SK-N-SH (cell line): Measurements from ENCODE around the gene NADSYN1. TPM values are rescaled to one million over a fixed set of nuclear protein-coding genes. Genes with fewer than 3 reads are reported as not detected.
A peak's percentile ranks its signal among the peaks of the same experiment; 100 is the strongest.
"Not testable (repeated sequence)": the region's sequence is repeated elsewhere in the genome, so short reads cannot be mapped to it uniquely, and the experiment has no call there.

ENCODE experiments used
- CTCF ChIA-PET: fragments of 300-600, 350-600 bp; formaldehyde crosslinking; extraction: SDS; loops from one replicate; lab custom pipeline; 2021; lab: Yijun Ruan, JAX
- POLR2A ChIA-PET: fragments of 350-600 bp; sonication (Branson Sonifier 250); formaldehyde crosslinking; extraction: SDS; loops from one replicate; lab custom pipeline; 2020; ENCODE audit warnings: antibody characterized with exemption, inconsistent platforms; lab: Yijun Ruan, JAX
- DNase-seq: peaks from one replicate; pipeline ENCODE4 v3.0.0; 2012
- H2AFZ ChIP-seq: fragments of 200-600 bp; sonication (generic); 2 replicates; pipeline ENCODE4 v1.8.1; 2016; ENCODE audit warnings: antibody characterized with exemption, mild to moderate bottlenecking, low read depth
- H3F3A ChIP-seq: fragments of 200-600 bp; sonication (generic); replicated peaks from 2 replicates; pipeline ENCODE3; 2016; ENCODE audit warnings: antibody characterized with exemption, mild to moderate bottlenecking; ENCODE audit not compliant: insufficient read depth
- H3K27ac ChIP-seq, 2 experiments: fragments of 200-500 bp in 1 of 2; fragments of 200-600 bp in 1 of 2; sonication (Bioruptor generic) in 1 of 2; sonication (generic), shearing (Covaris generic) in 1 of 2; 2 replicates each; pipeline versions ENCODE4 v1.5.1 to v1.6.1; 2014 to 2016; ENCODE audit warnings: low read depth in 2 of 2, inconsistent platforms in 1 of 2, low read length in 1 of 2, mild to moderate bottlenecking in 1 of 2, mixed read lengths in 1 of 2
- H3K27me3 ChIP-seq: fragments of 200-600 bp; sonication (generic), shearing (Covaris generic); 2 replicates; pipeline ENCODE4 v1.6.1; 2016; ENCODE audit warnings: mixed run types; ENCODE audit not compliant: insufficient read depth
- H3K36me3 ChIP-seq, 2 experiments: fragments of 200-500 bp in 1 of 2; fragments of 200-600 bp in 1 of 2; sonication (Bioruptor generic) in 1 of 2; sonication (generic) in 1 of 2; replicated peaks in 1 of 2; 2 replicates each; pipeline versions ENCODE3 to v1.5.1; 2014 to 2016; ENCODE audit warnings: low read length in 1 of 2, mild to moderate bottlenecking in 1 of 2; ENCODE audit not compliant: insufficient read depth in 2 of 2, control insufficient read depth in 1 of 2
- H3K4me1 ChIP-seq, 2 experiments: fragments of 200-500 bp in 1 of 2; fragments of 200-600 bp in 1 of 2; sonication (Bioruptor generic) in 1 of 2; sonication (generic), shearing (Covaris generic) in 1 of 2; 2 replicates each; pipeline versions ENCODE4 v1.5.1 to v1.6.1; 2014 to 2016; ENCODE audit warnings: low read depth in 1 of 2, low read length in 1 of 2, mixed run types in 1 of 2; ENCODE audit not compliant: insufficient read depth in 2 of 2, control insufficient read depth in 1 of 2
- H3K4me2 ChIP-seq: fragments of 200-600 bp; sonication (generic), shearing (Covaris generic); 2 replicates; pipeline ENCODE4 v1.6.1; 2017; ENCODE audit warnings: mixed run types
- H3K4me3 ChIP-seq, 2 experiments: fragments of 200-500 bp in 1 of 2; fragments of 200-600 bp in 1 of 2; sonication (Bioruptor generic) in 1 of 2; sonication (generic), shearing (Covaris generic) in 1 of 2; 2 replicates each; pipeline versions ENCODE4 v1.5.1 to v1.8.1; 2014 to 2016; ENCODE audit warnings: low read depth in 2 of 2, inconsistent platforms in 1 of 2, low read length in 1 of 2, mild to moderate bottlenecking in 1 of 2, mixed read lengths in 1 of 2, moderate library complexity in 1 of 2
- H3K79me2 ChIP-seq: fragments of 200-600 bp; sonication (generic); 2 replicates; pipeline ENCODE4 v1.8.1; 2017; ENCODE audit warnings: mild to moderate bottlenecking; ENCODE audit not compliant: insufficient read depth
- H3K9ac ChIP-seq: fragments of 200-600 bp; sonication (generic); 2 replicates; pipeline ENCODE4 v1.6.1; 2017; ENCODE audit warnings: mixed run types
- H3K9me2 ChIP-seq: fragments of 200-600 bp; sonication (generic); 2 replicates; pipeline ENCODE4 v1.6.1; 2017; ENCODE audit warnings: mixed run types
- H3K9me3 ChIP-seq: fragments of 200-600 bp; sonication (generic); 2 replicates; pipeline ENCODE4 v1.6.1; 2017; ENCODE audit warnings: mixed run types, mild to moderate bottlenecking, moderate library complexity
- H4K20me1 ChIP-seq: fragments of 200-600 bp; sonication (generic); 2 replicates; pipeline ENCODE4 v1.6.1; 2017; ENCODE audit warnings: mild to moderate bottlenecking, mixed run types; ENCODE audit not compliant: insufficient read depth
- CTCF ChIP-seq: fragments of 200-600 bp; sonication (generic); IDR thresholded peaks from 2 replicates; pipeline ENCODE4 v1.6.1; 2017; ENCODE audit warnings: antibody characterized with exemption, mild to moderate bottlenecking, moderate library complexity
- EP300 ChIP-seq, 2 experiments: IDR thresholded peaks; 2 replicates each; pipeline versions ENCODE4 v1.4.0 to v1.6.1; 2012; ENCODE audit warnings: borderline replicate concordance in 1 of 2, low read depth in 1 of 2, low read length in 1 of 2
- FOXJ3 ChIP-seq: sonication (generic); formaldehyde crosslinking; IDR thresholded peaks from 2 replicates; pipeline ENCODE4 v1.5.1; 2020; ENCODE audit warnings: mild to moderate bottlenecking, missing genetic modification reagents
- FOXM1 ChIP-seq: IDR thresholded peaks from 2 replicates; pipeline ENCODE4 v1.4.0; 2012; ENCODE audit warnings: low read depth, mild to moderate bottlenecking
- GATA2 ChIP-seq: sonication (generic); formaldehyde crosslinking; IDR thresholded peaks from 2 replicates; pipeline ENCODE4 v1.5.0; 2020; ENCODE audit warnings: mild to moderate bottlenecking, missing genetic modification reagents
- JUND ChIP-seq: IDR thresholded peaks from 2 replicates; pipeline ENCODE4 v1.4.0; 2012
- MXI1 ChIP-seq: IDR thresholded peaks from 2 replicates; pipeline ENCODE4 v1.6.1; 2012; ENCODE audit warnings: mild to moderate bottlenecking, low read depth, low read length, improper control_type of control experiment
- NFIC ChIP-seq: IDR thresholded peaks from 2 replicates; pipeline ENCODE4 v1.4.0; 2012; ENCODE audit warnings: borderline replicate concordance
- NRF1 ChIP-seq: IDR thresholded peaks from 2 replicates; pipeline ENCODE4 v1.6.1; 2012; ENCODE audit warnings: low read depth, mild to moderate bottlenecking, low read length
- RAD21 ChIP-seq: IDR thresholded peaks from 2 replicates; pipeline ENCODE4 v1.6.1; 2012; ENCODE audit warnings: mild to moderate bottlenecking, low read length
- REST ChIP-seq: IDR thresholded peaks from 2 replicates; pipeline ENCODE4 v1.6.1; 2012; ENCODE audit warnings: mild to moderate bottlenecking, low read depth, low read length, moderate library complexity
- RFX5 ChIP-seq: IDR thresholded peaks from 2 replicates; pipeline ENCODE4 v1.6.1; 2012; ENCODE audit warnings: mild to moderate bottlenecking, improper control_type of control experiment, low read length
- SMC3 ChIP-seq: IDR thresholded peaks from 2 replicates; pipeline ENCODE4 v1.6.1; 2012; ENCODE audit warnings: low read depth, low read length, improper control_type of control experiment
- TAF1 ChIP-seq: IDR thresholded peaks from 2 replicates; pipeline ENCODE4 v1.6.1; 2012; ENCODE audit warnings: low read depth, mild to moderate bottlenecking, low read length, moderate library complexity, borderline replicate concordance
- TEAD4 ChIP-seq: IDR thresholded peaks from 2 replicates; pipeline ENCODE4 v1.4.0; 2012; ENCODE audit warnings: mild to moderate bottlenecking, borderline replicate concordance; ENCODE audit not compliant: insufficient read depth
- WGBS: methylation state at CpG from one replicate; pipeline ENCODE4 v1.1.6; 2017; ENCODE audit warnings: low lambda C conversion rate; 5-methylcytosine and 5-hydroxymethylcytosine counted together
- polyA plus RNA-seq, 3 experiments: library from polyadenylated mRNA; depleted of rRNA; stranded (reverse); fragments of >200 nt; gene quantifications; 2 replicates each; pipeline ENCODE4 v1.2.3, GENCODE V29; 2012

The NADSYN1 gene
- polyA plus RNA-seq, 1 of the 3 experiments (the other 2 are of a cell fraction): 62.5 TPM

- 51% methylated on average over 16 of the region's 16 CpGs for WGBS
- no peaks in the 10 kb centered on the region for H3K36me3 ChIP-seq
- H3K27ac ChIP-seq: no peak overlapping the region
- DNase-seq: peak; percentile 63
- no peaks in the 10 kb centered on the region for H3K4me1 ChIP-seq
- H3K4me2 ChIP-seq: no peak overlapping the region
- no peak overlapping the region for H3K9ac ChIP-seq
- no peaks in the 10 kb centered on the region for H3K9me2 ChIP-seq
- no peaks in the 10 kb centered on the region for H3K79me2 ChIP-seq
- H2AFZ ChIP-seq: no peak overlapping the region
- POLR2A ChIA-PET: no interaction called here
- H3F3A ChIP-seq: no peaks in the 10 kb centered on the region
- TF ChIP-seq SMC3 (peak; percentile 39), RAD21 (peak; percentile 71), CTCF (peak; percentile 52), FOXM1 (no peak), FOXJ3 (CRISPR knock-in tag) (no peak)
- H3K9me3 ChIP-seq: no peaks in the 10 kb centered on the region
- no peak overlapping the region; a peak in 1 of 4 replicates for H3K4me3 ChIP-seq
- CTCF ChIA-PET: interaction anchor here (0.6 to 2.7 kb wide), 17 partner anchors 10 to 941 kb away, joined by 3 to 13 read pairs (median 3); partner anchors contain the start of gene KRTAP5-10
- no peaks in the 10 kb centered on the region for H4K20me1 ChIP-seq
- H3K27me3 ChIP-seq: no peaks in the 10 kb centered on the region
Measured at GRCh38 chr11:71420455-71421241, 32.4 kb upstream of the NADSYN1 start.

- no peak for DNase-seq
- no peaks in the 10 kb centered on the region for H3K79me2 ChIP-seq
- no peaks in the 10 kb centered on the region; a peak in 1 of 4 replicates for H3K4me1 ChIP-seq
- no peak overlapping the region for H2AFZ ChIP-seq
- no peak overlapping the region for H3K9ac ChIP-seq
- ChIA-PET POLR2A (no interaction called here), CTCF (interaction anchor here (0.6 to 1.7 kb wide), 4 partner anchors 27 to 334 kb away, joined by 3 to 9 read pairs (median 4); no protein-coding TSS in a partner anchor)
- no peaks in the 10 kb centered on the region for H3K36me3 ChIP-seq
- TF ChIP-seq EP300 (IDR thresholded peaks at IDR 0.05; ENCODE audit: borderline replicate concordance in 1 of 2, low read depth in 1 of 2, low read length in 1 of 2): no peak
- TF ChIP-seq RFX5: no peak
- TF ChIP-seq REST: no peak
- no peak for TF ChIP-seq TEAD4
- no peak for TF ChIP-seq MXI1
- TF ChIP-seq NRF1: no peak
- no peak for TF ChIP-seq GATA2 (CRISPR knock-in tag)
- no peak for TF ChIP-seq JUND
- no peak for TF ChIP-seq TAF1
- TF ChIP-seq NFIC: no peak
- no peak overlapping the region for H3K27ac ChIP-seq
- H3K4me3 ChIP-seq: no peak overlapping the region
- H3K9me2 ChIP-seq: no peaks in the 10 kb centered on the region
- no peaks in the 10 kb centered on the region for H3K9me3 ChIP-seq
- no peaks in the 10 kb centered on the region for H3F3A ChIP-seq
- 57% methylated on average over 12 of the region's 12 CpGs for WGBS
- H3K27me3 ChIP-seq: no peaks in the 10 kb centered on the region
- no peaks in the 10 kb centered on the region for H4K20me1 ChIP-seq
- no peak overlapping the region for H3K4me2 ChIP-seq
Measured at GRCh38 chr11:71421392-71421950, 31.5 kb upstream of the NADSYN1 start.

GRCh38 chr11:71422318-71422717 lies 30.7 kb upstream of the NADSYN1 start:
- WGBS: 45% methylated on average over 3 of the region's 3 CpGs
- H3K27me3 ChIP-seq, H3K9me3 ChIP-seq, DNase-seq, H3K4me3 ChIP-seq, H3K9ac ChIP-seq, H3K27ac ChIP-seq, H3K36me3 ChIP-seq, H3K4me2 ChIP-seq, POLR2A ChIA-PET, H2AFZ ChIP-seq, H3K4me1 ChIP-seq, H3F3A ChIP-seq, H3K9me2 ChIP-seq, H4K20me1 ChIP-seq, H3K79me2 ChIP-seq: not testable (repeated sequence)
- CTCF ChIA-PET: interaction anchor here (1.5 kb wide), 1 partner anchor 335 kb away, joined by 4 read pairs; no protein-coding TSS in a partner anchor
